ENCODE measurements around the gene PHC3.

Gene PHC3

DNA sequence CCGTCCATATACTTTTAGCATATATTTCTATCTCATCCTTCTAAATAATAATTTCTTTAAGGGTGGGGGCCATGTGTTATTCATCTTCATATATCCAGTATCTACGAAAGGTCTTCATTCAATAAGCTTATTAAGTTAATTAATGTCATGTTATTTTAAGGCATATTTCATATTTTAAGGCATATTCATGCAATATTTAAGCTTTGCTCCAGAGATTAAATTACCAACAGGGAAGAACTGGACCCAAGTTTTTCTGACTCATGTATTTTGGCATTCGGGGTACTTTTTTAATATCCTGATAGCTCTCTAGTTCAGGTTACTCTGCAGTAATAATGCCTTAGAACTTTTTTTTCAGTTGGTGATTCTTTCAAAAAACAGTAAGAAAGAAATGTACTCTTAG, 27.4 kb downstream of the PHC3 start:
- H3K27ac ChIP-seq (ENCODE audit: low read depth, low read length) = peak overlapping the region; percentile 78
- H3K36me3 ChIP-seq (ENCODE audit: low read length) = peaks cover 7% of the 10 kb centered on the region
- H3K9me3 ChIP-seq (ENCODE audit: insufficient read depth, low read length) = no peaks in the 10 kb centered on the region
- TF ChIP-seq, protein P1, sequence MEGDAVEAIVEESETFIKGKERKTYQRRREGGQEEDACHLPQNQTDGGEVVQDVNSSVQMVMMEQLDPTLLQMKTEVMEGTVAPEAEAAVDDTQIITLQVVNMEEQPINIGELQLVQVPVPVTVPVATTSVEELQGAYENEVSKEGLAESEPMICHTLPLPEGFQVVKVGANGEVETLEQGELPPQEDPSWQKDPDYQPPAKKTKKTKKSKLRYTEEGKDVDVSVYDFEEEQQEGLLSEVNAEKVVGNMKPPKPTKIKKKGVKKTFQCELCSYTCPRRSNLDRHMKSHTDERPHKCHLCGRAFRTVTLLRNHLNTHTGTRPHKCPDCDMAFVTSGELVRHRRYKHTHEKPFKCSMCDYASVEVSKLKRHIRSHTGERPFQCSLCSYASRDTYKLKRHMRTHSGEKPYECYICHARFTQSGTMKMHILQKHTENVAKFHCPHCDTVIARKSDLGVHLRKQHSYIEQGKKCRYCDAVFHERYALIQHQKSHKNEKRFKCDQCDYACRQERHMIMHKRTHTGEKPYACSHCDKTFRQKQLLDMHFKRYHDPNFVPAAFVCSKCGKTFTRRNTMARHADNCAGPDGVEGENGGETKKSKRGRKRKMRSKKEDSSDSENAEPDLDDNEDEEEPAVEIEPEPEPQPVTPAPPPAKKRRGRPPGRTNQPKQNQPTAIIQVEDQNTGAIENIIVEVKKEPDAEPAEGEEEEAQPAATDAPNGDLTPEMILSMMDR (IDR thresholded peaks at IDR 0.05; ENCODE audit: insufficient read depth, low read length, poor library complexity, severe bottlenecking) = no peak
- TF ChIP-seq EZH2phosphoT487 (conservative IDR thresholded peaks at IDR 0.05; ENCODE audit: low read length) = no peak
- peak overlapping the region; percentile 25 for H3K4me3 ChIP-seq (ENCODE audit: insufficient read depth, low read length, poor library complexity, severe bottlenecking)
- no peaks in the 10 kb centered on the region for H3K27me3 ChIP-seq (ENCODE audit: low read length)
- H2AFZ ChIP-seq (ENCODE audit: low read depth, low read length, severe bottlenecking) = no peak overlapping the region
- peak overlapping the region; percentile 67 for H3K4me2 ChIP-seq (ENCODE audit: low read depth, low read length, poor library complexity, severe bottlenecking)
- no peaks in the 10 kb centered on the region for H3K9me2 ChIP-seq (replicated peaks; ENCODE audit: insufficient read depth, low read length)
- peaks cover 19% of the 10 kb centered on the region for H3F3A ChIP-seq (ENCODE audit: insufficient read depth)
- H3K79me2 ChIP-seq (ENCODE audit: insufficient read depth, low read length) = peaks cover 86% of the 10 kb centered on the region
- no peak overlapping the region for H3K9ac ChIP-seq (ENCODE audit: low read length)
- H4K20me1 ChIP-seq (ENCODE audit: low read depth, low read length) = peaks cover 10% of the 10 kb centered on the region; the same call in 1 of the 2 replicates

DNA sequence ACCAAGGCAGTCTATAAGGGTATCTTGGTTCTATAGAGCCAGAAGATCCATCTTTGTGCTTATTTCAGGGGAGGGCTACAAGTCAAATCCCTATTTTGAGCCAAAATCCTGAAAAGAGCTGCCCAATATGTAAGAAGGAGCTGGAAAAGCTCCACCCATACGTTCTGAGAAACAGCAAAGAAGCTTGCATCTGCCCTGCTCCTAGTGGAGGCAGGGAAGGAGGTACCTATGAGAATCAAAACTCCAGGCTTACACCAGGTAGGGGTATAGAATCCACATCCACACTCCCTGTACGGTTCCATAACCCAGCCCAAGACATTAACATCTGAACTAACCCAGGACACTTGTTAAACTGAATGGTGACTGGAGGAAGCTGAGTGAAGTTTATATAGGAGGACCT, 30.0 kb downstream of the PHC3 start:
- H3K27ac ChIP-seq (ENCODE audit: low read depth, low read length) = no peak overlapping the region
- peaks cover 19% of the 10 kb centered on the region for H3F3A ChIP-seq (ENCODE audit: insufficient read depth)
- no peaks in the 10 kb centered on the region for H3K9me3 ChIP-seq (ENCODE audit: insufficient read depth, low read length)
- H3K79me2 ChIP-seq (ENCODE audit: insufficient read depth, low read length) = peaks cover 74% of the 10 kb centered on the region
- no peaks in the 10 kb centered on the region for H3K27me3 ChIP-seq (ENCODE audit: low read length)
- H3K9me2 ChIP-seq (replicated peaks; ENCODE audit: insufficient read depth, low read length) = no peaks in the 10 kb centered on the region
- no peak overlapping the region for H3K9ac ChIP-seq (ENCODE audit: low read length)
- peaks cover 15% of the 10 kb centered on the region for H3K36me3 ChIP-seq (ENCODE audit: low read length)
- H2AFZ ChIP-seq (ENCODE audit: low read depth, low read length, severe bottlenecking) = no peak overlapping the region
- TF ChIP-seq, protein P1 (IDR thresholded peaks at IDR 0.05; ENCODE audit: insufficient read depth, low read length, poor library complexity, severe bottlenecking) = no peak
- peaks cover 6% of the 10 kb centered on the region; the same call in 1 of the 2 replicates for H4K20me1 ChIP-seq (ENCODE audit: low read depth, low read length)
- no peak overlapping the region for H3K4me3 ChIP-seq (ENCODE audit: insufficient read depth, low read length, poor library complexity, severe bottlenecking)
- H3K4me2 ChIP-seq (ENCODE audit: low read depth, low read length, poor library complexity, severe bottlenecking) = no peak overlapping the region

DNA sequence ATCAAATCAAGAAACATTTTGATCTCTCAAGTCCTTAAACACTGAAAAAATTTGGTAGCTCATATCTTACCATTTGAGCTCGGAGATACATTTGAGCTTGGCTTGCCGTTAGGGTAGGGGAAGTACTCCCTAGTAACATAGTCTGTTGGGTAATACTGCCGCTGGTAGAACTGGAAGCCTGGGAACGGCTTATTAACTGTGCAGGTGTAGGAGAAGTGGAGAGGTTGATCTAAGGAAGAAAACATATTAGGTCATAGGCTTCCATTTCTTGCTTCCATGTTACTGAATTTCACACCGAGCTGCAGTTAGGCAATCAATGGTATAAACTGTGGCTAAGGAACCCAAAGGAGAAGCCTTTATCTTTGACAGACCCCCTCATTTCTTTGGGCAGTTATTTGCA, 32.5 kb downstream of the PHC3 start:
- Histone ChIP-seq H3K79me2 (ENCODE audit: insufficient read depth, low read length) (peaks cover 60% of the 10 kb centered on the region), H3K4me2 (ENCODE audit: low read depth, low read length, poor library complexity, severe bottlenecking) (no peak overlapping the region), H3K9me2 (replicated peaks; ENCODE audit: insufficient read depth, low read length) (no peaks in the 10 kb centered on the region), H3K27me3 (ENCODE audit: low read length) (no peaks in the 10 kb centered on the region), H4K20me1 (ENCODE audit: low read depth, low read length) (peaks cover 4% of the 10 kb centered on the region; the same call in 1 of the 2 replicates), H3K36me3 (ENCODE audit: low read length) (peaks cover 15% of the 10 kb centered on the region), H3K4me3 (ENCODE audit: insufficient read depth, low read length, poor library complexity, severe bottlenecking) (no peak overlapping the region), H3K9me3 (ENCODE audit: insufficient read depth, low read length) (no peaks in the 10 kb centered on the region), H2AFZ (ENCODE audit: low read depth, low read length, severe bottlenecking) (no peak overlapping the region), H3K27ac (ENCODE audit: low read depth, low read length) (no peak overlapping the region), H3K9ac (ENCODE audit: low read length) (no peak overlapping the region), H3F3A (ENCODE audit: insufficient read depth) (no peaks in the 10 kb centered on the region)
- TF ChIP-seq EZH2phosphoT487 (conservative IDR thresholded peaks at IDR 0.05; ENCODE audit: low read length) = no peak
- TF ChIP-seq, protein P1 (IDR thresholded peaks at IDR 0.05; ENCODE audit: insufficient read depth, low read length, poor library complexity, severe bottlenecking) = no peak
